NCI-H2227 treated with DMSO at 0.1 percent for 48 hours (cell line): ENCODE results near the gene PRIM2.
"Not testable (repeated sequence)": the region's sequence is repeated elsewhere in the genome, so short reads cannot be mapped to it uniquely, and the experiment has no call there.

Experiments used
- DNase-seq: peaks from one replicate; lab custom pipeline; 2025; lab: John Stamatoyannopoulos, UW

Gene PRIM2

DNA sequence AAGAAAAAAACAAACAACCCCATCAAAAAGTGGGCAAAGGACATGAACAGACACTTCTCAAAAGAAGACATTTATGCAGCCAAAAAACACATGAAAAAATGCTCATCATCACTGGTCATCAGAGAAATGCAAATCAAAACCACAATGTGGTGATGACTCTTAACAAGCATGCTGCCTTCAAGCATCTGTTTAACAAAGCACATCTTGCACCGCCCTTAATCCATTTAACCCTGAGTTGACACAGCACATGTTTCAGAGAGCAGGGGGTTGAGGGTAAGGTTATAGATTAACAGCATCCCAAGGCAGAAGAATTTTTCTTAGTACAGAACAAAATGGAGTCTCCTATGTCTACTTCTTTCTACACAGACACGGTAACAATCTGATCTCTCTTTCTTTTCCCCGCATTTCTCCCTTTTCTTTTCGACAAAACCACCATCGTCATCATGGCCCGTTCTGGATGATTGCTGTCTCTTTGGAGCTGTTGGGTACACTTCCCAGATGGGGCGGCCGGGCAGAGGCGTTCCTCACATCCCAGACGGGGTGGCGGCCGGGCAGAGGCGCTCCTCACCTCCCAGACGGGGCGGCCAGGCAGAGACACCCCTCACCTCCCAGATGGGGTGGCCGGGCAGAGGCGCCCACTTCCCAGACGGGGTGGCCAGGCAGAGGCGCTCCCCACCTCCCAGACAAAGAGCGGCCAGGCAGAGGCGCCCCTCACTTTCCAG lies 7.2 kb upstream of the PRIM2 start:
- not testable (repeated sequence) for DNase-seq

DNA sequence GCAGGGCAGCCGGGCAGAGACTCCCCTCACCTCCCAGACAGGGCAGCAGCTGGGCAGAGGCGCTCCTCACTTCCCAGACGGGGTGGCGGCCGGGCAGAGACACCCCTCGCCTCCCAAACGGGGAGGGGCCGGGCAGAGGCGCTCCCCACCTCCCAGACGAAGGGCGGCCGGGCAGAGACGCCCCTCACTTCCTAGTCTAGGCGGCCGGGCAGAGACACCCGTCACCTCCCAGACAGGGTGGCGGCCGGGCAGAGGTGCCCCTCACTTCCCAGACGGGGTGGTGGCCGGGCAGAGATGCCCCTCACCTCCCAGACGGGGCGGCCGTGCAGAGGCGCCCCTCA lies 6.6 kb upstream of the PRIM2 start:
- no peak for DNase-seq

DNA sequence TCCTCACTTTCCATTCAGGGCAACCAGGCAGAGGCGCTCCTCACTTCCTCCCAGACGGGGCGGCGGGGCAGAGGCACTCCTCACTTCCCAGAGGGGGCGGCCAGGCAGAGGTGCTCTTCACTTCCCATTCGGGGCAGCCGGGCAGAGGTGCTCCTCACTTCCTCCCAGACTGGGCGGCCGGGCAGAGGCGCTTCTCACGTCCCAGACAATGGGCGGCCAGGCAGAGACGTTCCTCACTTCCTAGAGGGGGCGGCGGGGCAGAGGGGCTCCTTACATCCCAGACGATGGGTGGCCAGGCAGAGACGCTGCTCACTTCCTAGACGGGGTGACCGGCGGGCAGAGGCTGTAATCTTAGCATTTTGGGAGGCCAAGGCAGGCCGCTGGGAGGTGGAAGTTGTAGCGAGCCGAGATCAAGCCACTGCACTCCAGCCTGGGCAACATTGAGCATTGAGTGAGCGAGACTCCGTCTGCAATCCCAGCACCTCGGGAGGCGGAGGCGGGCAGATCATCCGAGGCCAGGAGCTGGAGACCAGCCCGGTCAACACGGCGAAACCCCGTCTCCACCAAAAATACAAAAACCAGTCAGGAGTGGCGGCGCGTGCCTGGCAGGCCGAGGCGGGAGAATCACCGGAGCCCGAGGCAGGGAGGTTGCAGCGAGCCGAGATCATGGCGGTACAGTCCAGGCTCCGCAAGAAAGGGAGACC lies 6.0 kb upstream of the PRIM2 start:
- DNase-seq = not testable (repeated sequence)

DNA sequence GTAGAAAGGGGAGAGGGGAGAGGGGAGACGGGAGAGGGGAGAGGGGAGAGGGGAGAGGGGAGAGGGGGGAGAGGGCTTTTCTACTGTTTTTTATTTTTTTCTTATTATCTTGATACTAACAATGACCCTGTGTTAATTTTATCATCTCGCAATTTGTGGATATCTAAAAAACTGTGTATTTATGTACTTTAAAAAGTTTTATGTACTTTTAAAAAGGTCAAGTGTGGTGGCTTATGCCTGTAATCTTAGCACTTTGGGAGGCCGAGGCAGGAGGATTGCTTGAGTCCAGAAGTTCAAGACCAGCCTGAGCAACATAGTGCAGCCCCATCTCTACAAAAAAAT lies 5.5 kb upstream of the PRIM2 start:
- DNase-seq = no peak

DNA sequence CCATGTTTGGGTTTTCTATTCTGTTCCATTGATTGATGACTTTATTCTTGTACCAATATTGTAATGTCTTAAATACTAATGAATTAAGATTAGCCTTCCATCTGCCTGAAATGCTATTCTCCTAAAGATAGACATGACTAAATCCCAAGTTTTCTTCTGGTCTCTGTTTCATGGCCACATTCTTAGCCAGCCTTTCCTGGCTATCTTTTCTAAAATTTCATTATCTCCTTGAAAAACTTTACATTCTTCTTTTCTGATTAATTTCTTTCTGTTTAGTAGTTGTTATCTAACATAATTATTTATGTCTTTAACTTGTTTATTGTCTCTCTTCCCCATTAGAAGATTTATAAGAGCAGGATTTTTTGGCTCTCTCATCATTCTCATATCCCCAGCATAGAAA lies 4.4 kb upstream of the PRIM2 start:
- no peak for DNase-seq

DNA sequence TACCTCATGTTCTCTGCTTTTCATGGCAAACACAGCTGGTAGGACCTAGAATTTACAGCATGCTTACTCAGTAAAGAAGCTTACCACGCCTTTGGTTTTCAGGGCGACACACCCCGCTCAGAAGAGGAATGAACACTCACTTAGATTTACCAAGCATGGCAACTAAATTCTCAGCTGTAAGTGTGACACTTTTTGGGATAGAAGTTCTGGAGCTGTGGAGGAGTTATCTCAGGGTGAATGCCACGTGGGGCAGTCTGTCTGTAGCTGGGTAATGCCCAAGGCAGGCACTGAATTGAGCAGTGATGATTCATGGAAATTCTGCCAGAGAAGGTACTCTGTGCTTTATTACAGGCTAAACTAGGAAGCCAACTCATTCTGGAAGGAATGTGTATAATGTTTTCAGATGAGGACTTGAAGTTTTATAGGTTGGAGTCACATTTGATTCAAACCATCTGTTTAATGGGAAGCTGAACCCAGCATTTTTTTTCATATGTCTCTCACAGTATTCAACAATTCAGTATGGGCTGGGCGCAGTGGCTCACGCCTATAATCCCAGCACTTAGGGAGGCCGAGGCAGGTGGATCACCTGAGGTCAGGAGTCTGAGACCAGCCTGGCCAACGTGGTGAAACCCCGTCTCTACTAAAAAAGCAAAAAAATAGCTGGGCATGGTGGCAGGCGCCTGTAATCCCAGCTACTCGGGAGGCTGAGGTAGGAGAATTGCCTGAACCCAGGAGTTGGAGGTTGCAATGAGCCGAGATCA lies 3.5 kb upstream of the PRIM2 start:
- DNase-seq = no peak

DNA sequence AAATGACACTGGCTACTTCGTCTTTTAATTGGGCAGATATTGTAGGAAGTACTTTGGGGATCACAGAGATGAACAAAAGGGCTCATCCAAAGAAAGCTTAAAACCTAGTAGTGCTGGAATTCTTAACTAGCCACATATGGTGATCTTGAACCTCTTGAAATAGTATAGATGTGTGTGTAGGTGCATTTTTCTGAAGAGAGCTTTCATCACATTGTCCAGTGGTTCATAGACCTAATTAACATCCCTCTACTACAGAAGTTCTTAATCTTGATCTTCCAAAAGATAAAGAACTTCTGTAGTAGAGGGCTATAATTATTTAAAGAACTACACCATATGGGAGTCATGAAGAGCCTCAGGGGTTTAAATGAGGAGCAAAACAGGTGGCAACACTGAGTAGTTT lies 2.3 kb upstream of the PRIM2 start:
- DNase-seq = no peak

DNA sequence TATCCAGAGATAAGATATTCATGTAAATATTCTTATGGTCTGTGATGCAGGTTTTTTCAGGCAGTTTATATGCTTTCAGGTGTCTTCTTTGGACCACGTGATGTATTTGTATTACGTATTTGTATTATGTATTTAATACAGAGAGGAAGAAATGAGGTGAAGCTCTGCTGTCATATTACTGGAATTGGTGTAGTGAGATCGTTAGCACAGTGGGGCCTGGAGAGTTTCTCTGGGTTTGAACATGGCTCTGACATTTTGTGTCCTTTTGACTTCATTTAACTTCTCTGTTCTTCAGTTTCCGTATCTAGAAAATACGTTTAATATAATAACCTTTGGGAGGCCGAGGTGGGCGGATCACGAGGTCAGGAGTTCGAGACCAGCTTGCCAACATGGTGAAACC lies 1.6 kb upstream of the PRIM2 start:
- DNase-seq = no peak

DNA sequence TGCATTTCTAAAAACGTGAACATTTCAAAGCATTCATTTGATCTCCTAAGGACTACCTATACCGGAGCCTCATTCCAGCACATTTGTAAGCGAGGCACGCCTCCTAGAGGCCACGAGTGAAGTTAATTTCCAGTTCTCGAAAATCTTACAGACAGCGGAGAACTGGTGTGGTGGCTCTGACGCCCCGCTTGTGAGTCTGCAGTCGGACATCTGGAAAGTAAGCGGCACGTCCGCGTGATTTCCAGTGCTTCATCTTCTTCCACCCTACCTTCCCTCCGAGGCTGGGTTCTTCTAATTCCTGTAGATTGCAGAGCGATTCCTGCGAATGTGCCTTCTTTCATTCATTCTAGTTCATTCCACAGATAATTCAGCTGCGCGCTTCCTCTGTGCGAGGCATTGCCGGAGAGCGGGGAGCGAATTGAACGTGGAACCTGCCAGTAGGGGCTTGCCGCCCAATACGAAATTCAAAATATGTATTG lies 810 bp upstream of the PRIM2 start:
- peak; percentile 74 for DNase-seq

DNA sequence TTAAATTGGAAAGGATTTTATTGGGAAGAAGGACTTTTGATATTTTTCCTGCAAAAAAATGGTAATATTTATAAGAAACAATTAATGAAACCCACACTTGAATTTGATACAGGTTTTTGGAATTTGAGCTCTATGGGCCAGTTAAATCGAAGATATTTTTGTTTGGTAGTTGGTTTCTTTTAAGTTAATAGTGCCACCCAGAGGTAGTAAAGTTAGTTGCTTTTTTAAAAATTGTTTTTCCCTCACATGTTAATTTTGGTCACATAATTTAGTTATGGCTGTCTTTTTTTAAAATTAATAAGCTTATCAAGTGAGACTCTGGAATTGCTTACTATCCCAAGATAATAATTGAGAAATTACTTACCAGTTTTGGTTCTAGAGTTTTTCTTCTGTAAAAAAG lies 7.1 kb downstream of the PRIM2 start:
- DNase-seq = peak; percentile 9

DNA sequence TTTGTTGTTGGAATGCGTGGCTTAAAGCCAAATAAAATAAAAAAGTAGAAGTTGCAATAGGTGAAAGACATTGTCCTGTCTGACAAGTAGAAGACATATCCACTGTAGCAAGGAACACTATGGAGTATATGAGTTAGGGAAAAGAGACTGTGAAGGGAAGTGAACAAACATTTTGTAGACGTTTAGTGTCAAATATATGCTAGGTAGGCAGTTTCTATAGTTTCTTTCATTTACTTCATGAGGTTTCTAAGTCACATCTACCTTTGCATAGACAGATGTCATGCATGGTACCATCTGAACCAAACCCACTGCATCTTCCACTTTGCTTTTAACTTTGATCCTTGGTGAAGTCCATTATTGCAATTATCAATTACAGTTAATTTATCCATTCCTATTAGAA lies 9.9 kb downstream of the PRIM2 start:
- DNase-seq = no peak

DNA sequence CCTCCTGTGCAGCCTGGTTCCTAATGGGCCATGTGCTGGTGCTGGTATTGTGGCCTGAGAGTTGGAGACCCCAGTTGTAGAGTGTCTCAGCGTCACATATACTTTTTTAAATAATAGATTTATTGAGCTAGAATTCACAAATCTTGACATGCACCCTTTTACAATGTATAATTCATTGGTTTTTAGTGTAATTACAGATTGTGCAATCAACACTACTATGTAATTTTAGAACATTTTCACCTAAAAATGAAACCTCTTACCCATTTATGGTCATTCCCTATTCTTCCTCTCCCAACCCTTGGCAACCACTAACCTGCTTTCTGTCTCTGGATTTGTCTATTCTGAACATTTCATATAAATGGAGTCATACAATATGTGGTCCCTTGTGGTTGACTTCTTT lies 10.6 kb downstream of the PRIM2 start:
- no peak for DNase-seq

DNA sequence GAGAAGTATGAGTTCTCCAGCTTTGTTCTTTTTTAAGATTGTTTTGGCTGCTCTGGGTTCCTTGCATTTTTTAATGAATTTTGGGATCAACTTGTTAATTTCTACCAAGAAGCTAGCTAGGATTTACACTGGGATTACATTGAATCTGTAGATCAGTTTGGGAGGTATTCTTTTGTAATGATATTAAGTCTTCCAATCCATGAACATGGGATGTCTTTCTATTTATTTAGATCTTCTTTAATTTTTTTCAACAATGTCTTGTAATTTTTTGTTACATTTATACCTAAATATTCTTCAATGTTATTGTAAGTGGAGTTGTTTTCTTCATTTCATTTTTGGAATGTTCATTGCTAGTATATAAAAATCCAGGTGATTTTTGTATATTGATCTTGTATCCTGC lies 12.5 kb downstream of the PRIM2 start:
- no peak for DNase-seq

DNA sequence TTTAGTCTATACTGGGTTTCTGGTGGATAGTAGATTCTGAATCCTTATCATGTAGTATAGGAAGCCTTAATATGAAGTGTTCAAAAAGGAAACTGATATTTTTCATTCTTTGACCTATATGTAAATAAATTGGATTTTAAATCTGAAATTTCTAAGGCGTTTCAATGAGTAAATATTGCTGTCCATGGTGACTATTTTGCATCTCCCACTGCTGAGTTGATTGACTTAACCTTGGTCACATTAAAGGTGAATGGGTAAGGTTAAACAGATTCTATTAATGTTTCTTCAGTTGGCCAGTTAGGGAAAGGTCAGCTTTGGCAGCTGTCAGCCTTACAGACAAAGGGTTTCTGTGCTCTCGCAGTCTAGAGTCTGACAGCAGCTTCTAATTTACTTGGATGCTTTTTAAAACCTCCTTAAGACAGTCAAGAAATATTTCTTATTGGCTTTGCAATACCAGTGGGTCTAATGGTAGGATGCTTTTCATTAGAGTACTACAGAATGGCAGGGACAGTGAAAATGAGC lies 24.8 kb downstream of the PRIM2 start:
- no peak for DNase-seq

DNA sequence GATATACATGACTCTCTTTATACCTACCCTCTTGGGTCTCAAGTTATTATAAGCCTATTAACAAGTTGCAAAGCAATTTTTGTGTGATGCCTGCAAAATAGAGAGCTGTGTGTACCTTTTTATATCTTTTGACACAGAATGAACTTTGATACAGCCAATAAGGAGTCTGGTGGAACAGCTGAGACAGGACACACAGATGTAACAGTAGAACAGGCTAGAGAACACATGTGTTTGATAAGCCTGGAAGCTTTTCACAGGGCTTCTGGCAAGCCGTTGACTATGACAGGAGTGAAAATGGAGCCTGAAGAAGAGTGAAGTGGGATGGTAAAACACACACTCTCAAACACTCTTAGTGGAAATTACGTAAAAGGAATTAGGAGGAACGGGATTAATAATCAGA lies 25.9 kb downstream of the PRIM2 start:
- not testable (repeated sequence) for DNase-seq

DNA sequence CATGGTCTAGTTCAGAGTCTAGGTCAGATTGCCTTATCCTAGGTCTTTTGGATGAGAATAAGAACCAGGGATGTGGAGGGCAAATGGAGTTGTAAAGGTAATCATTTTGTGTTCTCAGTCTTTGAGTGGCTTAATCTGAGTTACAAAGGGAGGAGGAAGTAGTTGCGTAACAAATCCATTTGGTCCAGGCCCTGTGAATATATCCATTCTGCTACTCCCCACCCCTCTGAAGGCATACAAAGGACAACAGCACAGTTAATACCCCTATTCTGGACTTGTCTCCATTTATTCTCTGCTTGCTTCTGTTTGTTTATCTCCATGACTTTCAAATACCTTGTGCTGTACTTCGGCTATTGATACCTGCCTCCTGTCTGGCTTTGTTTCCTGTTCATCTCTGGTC lies 29.3 kb downstream of the PRIM2 start:
- DNase-seq = not testable (repeated sequence)

DNA sequence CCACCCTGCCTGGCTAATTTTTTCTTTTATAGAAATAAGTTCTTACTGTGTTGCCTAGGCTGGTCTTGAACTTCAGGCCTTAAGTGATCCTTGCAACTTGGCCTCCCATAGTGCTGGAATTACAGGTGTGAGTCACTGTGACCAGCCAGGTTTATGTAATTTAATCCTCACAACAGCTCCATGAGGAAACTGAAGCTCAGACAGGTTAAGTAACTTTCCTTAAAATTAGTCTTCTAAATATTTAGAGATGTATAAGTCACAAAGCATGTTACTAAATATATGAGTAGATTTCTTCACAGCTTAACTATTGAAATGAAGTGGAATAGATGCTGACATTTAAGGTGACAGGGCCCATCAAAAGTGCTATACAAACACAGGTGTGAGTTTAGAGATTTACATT lies 30.2 kb downstream of the PRIM2 start:
- DNase-seq = not testable (repeated sequence)

DNA sequence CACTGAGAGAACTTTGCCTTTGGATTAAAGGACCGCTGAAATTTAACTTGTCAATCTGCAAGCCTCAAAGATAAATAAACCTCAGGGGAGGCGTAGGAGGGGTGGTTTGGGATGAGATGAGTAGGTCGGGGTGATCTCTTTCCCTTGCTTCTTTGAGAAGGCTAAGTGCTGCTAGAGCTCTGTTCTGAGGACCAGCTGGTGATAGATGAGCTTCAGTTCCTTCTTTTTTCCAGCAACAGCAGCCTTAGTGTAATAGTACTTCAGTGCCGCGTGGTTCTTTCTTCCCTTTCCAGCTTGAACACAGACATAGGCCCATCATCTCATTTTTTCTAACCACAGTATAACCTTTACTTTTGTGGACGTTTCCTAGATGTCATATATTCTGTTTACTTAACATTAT lies 33.0 kb downstream of the PRIM2 start:
- not testable (repeated sequence) for DNase-seq

DNA sequence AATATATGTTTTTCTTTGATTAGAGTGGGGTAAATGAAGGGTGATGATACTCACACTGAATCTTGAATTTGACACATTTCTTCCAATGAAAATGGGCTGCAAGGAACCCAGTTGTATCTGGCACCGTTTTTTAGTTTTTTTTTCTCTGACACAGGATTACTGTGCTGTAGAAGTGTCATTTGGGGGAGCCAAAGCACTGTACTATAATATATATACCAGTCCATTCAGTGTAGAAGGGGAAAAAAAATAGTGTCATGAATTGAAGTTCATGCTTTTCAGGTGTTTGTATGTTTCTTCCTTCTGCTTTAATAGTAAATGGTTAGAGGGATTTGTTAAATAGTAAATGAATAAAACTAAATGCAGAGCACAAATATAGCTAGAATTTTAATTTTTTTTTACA lies 35.2 kb downstream of the PRIM2 start:
- not testable (repeated sequence) for DNase-seq

DNA sequence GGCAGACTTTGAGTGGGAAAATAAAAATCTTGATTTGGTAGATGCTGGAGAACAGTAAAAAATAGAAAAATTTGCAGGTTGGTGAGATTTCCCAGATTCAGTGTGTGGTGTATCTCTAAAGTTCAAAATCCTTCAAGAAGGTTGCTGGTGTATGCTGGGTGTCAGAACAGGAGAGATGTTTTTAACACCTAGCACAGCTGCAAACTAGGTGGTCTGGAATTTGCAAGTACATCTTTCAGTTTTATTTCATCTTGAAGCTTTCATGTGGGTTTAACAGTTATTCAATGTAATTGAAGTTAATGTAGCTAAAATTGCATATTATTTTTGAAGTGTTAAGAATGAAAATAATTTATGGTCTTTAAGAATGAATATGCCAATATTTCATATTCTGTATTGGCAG lies 40.9 kb downstream of the PRIM2 start:
- DNase-seq = not testable (repeated sequence)

DNA sequence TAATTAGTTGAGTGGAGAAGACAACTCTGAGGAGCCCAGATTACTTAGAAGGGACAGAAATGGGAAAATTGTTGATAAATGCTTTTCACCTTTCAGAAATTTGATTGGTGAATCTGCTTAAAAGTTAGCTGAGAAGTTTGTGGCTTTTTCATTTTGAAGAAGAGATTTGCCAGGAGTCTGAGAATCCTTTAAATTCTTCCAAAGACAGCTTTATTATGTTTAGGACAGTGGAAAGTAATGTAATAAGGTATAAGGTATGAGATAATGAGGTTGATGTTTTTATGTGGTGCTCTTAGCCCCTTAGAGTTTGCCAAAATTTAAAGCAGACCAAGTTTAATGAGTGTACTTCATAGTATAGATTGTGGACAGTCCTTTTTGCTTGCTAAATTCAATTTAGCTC lies 42.3 kb downstream of the PRIM2 start:
- DNase-seq = not testable (repeated sequence)

DNA sequence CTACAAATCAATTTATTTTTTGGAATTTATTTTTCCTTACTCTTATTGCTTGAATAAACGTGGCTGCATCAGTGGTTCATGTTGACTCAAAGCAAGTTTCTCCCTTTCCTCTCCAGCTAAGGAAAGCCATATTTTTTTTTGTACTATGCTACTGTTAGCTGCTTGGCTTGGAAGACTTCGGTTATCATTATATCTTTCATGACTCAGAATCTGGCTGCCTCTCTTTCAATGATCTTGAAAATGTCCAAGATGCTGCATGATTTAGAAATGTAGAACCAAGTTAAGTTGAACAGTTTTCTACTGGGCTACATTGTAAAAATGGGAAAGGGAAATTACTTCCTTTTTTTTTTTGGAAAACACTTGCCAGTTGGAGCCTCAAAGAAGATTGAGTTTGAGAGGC lies 44.9 kb downstream of the PRIM2 start:
- DNase-seq = not testable (repeated sequence)

DNA sequence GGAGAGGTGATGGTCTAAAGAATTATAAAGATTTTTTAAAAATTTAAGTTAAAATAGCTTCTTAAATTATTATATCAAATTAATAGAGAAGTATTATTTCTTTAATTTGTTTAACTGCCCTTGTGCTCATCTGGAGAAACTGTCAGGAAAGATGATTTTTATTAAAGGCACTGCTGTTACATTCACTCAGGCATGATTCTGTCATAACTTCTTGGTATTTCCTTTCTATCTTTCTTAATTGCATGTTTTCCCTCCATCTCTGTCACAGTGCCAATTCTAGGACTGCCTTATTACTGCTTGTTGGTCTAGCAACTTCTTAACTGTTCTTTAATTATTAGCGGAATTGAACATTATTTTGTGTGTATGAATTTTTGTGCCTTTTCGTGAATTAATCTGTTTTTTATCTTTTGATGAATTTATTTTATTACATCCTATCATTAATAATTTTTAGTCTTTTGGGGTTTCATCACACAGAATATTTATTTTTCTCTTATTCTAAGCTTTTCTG lies 47.7 kb downstream of the PRIM2 start:
- not testable (repeated sequence) for DNase-seq
